GM21717 (cell line): Measurements from ENCODE around the gene MAD1L1.

ENCODE experiments used
- ATAC-seq: cut with Tn5 transposase; IDR thresholded peaks from one replicate; pipeline ENCODE4 v1.9.1; 2021; ENCODE audit warnings: mild to moderate bottlenecking, moderate library complexity; ENCODE audit not compliant: unreplicated experiment

MAD1L1 gene

DNA sequence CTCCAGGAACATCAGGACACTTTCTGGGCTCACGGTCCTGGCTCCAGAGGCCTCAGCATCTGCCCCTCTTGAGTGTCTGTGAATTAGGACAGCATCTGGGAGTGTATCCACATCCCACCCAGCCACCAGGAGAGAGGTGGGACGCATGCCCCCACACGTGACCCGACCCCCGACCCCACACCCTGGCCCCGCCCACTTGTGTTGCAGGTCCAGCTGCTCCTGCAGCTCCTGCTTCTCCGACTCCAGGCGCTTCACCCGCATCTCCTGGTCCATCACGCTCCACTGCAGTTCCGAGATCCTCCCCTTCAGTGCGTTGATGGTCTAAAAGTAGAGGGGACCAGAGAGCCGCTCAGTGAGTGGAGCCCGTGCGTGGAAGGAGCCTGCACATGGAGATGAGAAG lies 13.6 kb downstream of the MAD1L1 start:
- no peak for ATAC-seq

DNA sequence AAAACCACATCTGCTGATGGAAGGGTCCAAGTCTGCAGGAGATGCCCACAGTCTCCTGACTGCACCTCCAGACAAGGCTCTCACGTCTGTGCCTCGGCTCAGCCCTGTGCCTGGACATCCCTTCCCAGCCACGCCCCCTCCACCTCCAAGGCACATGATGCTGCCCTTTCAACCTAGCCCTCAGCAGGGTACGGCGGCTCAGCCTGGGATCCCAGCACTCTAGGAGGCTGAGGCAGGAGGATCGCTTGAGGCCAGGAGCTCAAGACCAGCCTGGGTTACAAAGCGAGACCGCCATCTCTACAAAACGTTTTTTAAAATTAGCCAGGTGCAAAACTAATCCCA lies 14.3 kb downstream of the MAD1L1 start:
- ATAC-seq: no peak

DNA sequence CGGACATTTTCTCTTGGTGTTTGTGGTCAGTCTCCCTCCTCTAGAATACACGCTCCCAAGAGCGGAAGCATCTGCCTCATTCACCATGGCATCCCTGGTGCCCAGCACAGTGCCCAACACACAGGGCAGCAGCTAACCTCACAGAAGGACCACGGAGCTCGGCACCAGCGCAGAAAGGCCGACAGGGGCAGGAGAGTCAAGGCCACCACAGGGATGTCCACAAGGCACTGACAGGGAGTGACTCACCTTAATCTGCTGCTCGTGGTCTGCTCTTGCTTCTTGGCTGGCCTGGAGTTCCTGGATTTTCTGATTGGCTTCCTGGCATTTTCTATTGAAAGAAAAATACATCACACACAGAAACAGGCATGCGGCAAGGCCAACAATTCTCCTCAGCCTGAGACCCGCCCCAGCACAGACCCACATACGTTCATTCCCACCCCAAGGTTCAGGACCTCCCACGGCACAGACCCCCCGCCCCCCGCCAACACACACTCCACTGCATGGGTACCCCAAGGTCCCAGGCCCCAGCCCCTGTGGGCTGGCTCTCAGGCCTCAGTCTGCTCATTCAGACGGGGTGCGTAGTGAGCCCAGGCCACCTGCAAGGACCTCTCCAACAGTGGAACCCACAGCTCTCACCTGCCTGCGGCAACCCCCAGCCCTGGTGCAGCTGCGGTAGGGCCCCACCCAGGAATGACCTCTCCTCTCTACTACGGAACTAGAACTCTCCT lies 14.9 kb downstream of the MAD1L1 start:
- ATAC-seq: no peak

DNA sequence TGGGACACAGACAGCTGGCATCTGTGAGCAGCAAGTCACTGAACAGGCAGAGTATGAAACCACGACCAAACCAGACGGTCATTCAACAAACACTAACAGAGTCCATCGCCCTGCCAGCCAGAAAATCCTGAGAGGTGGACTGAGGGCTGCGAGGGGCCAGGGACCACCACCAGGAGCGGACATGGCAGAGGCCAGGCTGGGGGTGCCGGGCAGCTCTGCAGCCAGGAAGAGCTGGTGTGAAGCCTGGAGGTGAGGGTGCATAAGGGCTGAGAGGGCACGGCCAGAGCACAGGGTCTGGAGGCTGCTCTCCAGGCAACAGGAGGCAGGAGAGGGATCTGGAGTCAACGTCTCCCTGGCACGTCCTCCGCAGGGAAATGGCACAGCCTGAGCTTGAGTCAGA lies 15.5 kb downstream of the MAD1L1 start:
- no peak for ATAC-seq

DNA sequence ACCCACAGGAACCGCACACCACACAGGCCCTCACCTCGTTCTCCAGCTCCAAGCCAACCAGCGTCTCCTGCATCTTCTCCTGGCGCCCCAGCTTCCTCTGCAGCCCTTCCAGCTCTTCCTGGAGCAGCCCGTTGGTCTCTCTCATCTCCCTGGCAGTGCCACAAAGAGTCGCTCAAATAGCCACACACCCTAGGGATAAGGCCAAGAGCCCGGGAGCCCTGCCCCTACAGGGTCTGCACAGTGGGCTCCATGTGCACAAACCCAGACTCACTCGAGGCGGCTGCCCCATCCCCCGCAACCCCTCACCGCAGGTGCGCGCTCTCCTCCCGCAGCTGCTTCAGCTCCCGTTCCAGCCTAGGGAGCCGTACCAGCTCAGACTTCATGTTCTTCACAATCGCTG lies 16.9 kb downstream of the MAD1L1 start:
- ATAC-seq: no peak

DNA sequence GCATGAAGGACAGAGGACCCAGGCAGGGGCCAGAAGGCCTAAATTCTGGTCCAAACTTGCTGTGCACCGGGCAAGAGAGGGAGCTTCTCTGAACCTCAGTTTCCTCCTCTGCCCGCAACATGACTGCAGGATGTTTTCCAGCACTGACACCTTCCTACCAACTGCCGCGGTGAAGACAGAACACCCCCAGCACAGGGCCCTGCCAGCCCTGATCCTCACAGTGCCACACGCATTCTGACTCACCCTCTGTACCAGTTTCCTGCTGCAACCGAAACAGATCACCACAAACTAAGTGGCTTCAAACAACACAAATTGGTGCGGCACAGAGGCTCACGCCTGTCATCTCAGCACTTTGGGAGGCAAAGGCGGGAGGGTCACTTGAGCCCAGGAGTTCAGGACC lies 18.1 kb downstream of the MAD1L1 start:
- no peak for ATAC-seq

DNA sequence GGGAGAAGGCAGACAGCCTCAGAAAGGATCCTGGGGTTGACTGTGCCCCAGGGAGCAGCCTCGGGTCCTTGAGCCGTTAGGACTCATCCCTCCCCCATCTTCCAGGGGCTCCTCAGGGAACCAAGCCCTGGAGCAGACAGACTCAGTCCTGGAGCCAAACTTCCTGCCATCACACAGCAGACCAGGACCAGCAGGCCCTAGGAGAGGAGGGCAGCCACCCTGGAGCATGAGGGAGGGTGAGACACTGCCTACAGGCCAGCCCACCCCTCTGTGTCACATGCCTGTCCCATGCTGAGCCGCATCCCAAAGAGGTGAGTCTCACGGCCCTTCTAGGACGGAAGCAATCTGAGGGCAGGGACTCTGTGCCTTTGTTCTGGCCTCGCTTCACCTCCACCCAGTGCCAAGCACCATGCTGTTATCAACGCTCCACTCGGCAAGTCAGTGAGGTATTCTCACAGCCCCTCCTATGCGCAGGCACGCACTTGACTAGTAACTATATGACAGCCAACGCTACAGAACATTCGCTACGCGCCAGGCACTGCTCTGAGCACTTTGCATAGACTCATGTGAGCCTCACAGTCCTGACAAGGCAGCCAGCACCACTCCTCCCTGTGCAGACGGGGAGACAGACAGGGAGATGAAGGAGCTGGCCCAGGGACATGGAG lies 19.1 kb downstream of the MAD1L1 start:
- no peak for ATAC-seq

DNA sequence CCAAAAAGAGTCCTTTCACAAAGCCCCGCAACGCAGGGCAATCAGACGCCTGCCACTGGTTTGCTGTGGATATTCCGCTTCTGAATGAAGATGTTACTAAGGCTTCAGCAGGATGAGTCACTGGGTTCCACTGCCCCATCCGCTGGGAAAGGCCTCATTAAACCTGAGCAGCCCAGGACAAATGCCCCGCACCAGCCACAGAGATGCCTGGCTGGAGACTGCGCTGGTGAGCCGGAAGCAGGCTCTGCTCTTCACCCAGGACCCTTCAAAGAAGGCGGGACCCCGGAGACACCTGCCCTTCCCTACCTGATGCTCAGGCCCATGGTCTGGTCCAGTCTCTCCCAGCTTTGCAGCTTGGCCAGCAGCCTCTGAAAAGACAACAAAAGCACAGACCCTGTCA lies 19.8 kb downstream of the MAD1L1 start:
- ATAC-seq: no peak

DNA sequence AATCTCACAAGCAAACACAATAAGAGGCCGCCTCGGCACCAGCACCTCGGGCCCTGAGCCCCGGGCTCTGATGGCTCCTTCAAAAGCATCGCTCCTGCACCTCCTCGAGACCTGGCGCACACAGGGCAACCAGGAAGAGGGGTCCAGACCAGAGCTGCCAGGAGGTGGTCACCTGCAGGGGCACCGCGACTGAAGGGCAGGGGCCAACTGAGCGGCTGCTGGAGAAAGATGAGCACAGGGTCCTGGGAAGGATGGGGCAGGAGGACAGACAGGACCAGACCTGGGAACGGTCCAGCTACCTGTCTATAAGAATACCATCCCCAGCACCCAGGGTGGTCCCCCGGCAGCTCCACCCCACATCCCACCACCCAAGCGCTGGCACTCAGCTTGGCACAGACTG lies 20.8 kb downstream of the MAD1L1 start:
- ATAC-seq: no peak

DNA sequence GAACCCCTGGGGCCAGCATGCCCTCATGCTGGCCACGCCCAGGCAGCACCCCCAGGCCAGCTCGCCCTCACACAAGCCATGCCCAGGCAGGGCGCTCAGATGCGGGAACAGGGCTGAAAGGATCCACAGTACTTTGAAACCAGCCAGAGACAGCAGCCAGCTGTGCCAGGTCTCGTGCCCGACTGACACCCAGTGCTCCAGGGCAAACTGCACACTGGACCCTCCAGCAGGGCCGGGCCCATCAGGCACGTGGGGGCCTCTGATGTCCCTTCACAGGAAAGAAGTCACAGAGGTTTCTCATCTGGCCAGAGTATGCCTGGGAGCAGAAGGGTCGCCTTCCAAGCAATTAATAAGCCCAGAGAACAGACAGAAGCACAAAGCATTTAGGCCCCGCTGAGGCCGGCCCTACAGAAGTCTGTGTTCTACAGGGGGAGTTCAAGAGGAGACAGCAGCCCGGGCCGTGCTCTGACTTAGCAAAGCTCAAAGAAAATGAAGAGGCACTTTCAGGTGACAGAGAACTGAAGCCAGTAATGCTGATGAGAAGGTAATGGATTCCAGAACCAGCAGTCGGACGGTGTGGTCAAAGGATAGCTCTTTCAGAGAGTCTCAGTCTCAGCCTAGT lies 21.4 kb downstream of the MAD1L1 start:
- no peak for ATAC-seq

DNA sequence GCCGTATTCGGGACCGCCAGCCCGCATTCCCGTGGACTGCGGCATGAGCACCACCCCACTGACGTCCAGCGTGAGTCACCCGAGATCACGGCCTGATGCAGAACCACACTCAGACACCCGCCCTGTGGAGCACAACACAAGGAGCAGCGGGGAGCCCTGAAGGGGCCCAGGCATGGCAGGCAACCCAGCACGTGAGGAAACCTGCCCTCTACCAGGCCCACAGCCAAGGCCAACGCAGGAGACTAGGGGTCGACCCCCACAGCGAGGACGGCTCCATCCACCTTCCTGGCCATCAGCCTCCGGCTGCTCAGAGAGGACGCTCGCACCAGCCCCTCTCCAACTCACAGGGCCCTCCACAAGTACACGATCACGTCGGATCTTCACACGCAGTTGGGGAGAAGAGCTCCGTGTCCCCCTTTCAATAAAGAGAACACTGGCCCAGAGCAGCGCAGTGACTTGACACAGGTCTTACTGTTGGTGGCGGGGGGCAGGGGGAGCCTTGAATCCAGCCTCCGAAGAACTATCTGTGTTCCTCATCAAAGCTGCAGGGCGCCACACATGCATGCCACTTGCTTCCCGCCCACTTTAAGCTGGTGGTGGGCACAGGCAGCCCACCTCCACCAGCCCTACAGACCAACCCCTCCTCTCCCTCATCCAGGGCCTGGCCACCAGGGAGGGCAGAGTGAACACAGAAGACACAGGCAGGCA lies 22.0 kb downstream of the MAD1L1 start:
- ATAC-seq: no peak

DNA sequence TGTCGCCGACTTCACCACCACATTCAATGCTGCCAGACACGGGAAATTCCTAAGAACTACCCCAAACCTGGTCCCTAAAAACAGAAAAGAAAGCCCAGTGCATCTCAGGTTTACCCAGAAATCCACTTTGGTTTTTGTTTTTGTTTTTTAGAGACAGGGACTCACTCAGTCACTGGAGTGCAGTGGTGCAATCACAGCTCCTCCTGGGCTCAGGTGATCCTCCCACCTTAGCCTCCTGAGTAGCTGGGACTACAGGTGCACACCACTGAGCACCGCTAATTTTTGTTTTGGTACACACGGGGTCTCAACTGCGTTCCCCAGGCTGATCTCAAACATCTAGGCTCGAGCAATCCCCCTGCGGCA lies 22.8 kb downstream of the MAD1L1 start:
- ATAC-seq: no peak

DNA sequence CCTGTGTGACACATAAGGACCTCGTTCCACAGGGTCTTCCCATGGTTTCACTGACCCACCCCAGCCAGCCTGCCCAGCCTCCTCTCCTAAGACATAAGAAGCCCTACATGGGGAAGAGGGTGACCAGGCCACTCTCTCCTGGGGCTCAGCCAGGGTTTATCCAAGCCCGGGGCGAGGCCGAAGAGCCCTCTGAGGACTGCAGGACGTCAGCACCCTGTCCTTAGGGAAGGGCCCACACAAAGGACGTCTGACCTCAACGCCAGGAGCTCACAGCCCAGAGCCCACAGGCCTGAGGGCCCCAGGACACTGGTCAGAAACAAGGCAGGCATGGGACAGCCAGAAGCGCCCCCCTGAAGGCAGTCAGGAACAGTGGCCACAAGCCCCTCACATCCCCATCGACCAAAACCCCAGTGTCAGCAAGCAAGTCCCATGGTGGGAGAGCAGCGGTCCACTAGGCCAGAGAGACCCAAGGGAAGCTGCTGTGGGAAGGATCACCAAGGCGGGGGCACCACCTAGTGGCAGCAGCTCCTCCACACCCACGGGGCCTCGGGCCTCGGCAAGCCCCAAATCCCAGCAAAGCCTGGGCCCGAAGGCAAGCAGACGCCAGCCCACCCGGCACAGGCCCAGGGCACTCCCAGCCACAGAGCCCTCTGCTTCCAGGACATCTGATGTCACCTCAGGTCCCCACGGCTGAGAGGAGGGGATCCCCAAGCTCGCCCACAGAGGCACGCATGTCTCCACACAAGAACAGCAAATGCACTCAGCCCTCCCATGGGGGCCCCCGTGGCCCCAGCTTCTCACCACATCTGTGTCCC lies 23.4 kb downstream of the MAD1L1 start:
- ATAC-seq: peak; percentile 50

DNA sequence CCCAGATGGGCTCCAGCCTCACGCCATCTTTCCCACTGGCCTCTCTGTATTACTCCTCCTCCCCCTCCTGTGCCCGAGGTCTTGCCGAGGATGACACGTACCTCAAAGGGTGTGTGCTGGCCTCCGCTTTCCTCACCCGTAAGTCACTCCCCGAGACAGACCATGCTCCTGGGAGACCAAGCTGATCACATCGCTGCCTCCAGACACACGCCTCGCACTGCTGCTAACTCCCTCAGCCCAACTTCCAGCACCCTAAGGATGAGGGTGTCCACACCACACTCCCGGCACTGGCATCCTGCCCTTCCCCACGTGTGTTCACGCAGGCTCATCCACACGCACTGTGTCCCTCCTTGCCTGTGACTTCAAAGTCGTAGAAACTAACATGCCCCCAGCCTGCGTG lies 24.0 kb downstream of the MAD1L1 start:
- no peak for ATAC-seq

DNA sequence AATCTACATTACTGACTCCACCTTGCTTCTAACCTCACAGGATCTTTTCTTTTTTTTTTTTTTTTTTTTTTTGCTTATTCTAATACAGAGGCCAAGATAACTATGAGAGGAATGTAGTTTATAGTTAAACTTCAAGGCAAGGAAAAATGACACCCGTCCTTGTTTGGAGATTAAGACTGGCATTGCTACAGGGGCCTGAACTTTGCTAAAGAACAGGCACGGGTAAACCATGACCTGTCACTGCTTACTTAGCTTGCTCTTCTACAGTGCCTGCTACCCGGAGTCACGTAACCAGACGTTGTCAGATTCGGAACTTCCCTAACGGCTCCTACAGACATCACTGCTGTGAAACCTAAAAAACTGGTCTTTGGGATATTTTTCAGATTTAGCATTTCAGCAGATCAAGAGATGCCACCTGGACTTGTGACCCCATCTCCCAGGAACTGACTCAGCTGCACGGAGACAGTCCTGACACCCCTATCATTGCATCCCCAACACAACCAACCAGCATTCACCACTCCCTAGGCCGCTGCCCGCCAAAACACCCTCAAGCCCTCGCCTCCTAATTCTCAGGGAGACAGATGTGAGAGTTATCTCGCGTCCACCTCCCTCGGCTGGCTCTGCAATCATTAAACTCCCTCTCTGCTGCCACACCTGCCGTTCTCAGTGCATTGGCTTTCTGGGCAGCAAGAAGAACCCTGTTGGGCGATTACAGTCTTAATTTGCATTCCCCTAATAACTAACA lies 27.5 kb downstream of the MAD1L1 start:
- ATAC-seq: no peak

DNA sequence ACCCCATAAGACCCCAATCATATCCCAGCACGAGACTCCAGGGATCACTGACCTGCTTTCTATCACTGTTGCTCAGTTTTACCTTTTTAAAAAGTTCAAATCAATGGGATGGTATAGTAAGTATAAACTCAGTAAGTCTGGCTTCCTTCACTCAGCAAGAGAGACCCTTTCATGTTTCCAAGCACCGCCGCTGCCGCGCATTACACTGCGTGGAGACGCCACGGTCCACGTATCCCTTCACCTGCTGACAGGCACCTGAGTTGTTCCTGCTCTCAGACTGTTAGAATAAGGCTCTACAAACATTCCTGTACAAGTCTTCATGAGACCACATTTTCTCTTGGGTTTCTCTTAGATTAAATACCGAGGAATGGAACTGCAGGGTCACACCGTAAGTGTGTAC lies 28.3 kb downstream of the MAD1L1 start:
- no peak for ATAC-seq

DNA sequence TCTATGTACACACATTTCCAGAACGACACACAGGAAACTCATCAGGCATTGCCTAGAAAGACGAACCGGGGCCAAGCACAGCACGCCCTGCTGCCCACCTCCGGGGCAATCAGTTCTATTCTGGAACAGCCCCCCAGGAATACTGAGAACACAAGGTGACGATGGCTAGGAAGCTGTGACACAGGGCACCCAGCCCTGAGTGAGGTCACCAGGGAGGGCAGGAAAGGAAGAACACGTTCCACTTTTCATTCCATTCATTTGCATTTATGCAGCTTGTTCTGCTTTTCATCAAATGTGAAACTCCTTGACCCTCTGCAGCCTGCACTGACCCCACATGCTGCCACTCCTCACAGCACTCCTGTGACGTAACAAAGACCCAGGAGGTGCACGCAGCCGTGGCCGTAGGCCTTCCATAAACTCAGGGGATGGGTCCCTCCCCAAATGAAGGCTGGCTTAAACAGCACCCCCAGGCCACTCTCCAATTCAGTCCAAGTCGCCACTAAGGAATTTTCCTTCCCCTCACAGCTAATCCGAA lies 28.9 kb downstream of the MAD1L1 start:
- no peak for ATAC-seq

DNA sequence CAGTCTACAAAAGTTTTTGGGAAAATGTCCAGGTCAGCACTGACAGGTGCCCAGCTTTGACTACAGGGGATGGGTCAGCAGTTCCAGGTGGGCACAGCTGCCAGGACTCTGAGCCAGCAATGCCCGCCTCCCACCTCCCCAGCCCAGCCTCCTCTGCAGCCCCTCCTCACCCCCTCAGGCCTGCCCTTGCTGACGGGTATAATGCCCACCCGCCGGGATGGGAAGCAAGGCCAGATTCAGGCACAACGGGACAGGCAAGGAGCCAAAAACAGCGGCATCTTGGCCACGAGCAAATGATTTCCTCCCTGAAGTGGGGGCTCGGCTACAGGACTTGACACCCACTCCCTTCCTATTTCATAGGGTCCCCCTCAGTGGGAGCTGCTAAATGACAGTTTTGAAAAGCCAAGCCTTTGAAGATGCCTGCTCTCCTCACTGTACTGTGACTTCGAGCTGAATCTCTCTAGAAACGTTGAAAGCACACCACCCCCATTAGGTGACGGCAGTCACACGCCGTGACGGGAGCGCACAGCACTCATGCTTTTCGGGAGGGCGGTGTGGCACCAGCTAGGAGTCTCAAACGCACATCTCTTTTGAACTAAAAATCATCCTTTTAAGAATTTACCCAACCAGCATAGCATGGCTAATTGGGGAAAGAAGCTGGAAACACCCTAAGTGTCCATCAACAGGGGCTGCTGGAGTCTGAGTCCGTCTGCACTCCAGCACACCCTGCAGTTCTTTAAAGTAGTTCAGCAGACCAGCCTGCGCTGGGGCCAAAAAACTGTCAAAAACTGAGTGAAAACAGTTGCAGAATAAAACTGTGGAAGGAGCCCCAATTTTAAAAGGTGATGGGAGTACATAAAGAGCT lies 29.6 kb downstream of the MAD1L1 start:
- ATAC-seq: no peak

DNA sequence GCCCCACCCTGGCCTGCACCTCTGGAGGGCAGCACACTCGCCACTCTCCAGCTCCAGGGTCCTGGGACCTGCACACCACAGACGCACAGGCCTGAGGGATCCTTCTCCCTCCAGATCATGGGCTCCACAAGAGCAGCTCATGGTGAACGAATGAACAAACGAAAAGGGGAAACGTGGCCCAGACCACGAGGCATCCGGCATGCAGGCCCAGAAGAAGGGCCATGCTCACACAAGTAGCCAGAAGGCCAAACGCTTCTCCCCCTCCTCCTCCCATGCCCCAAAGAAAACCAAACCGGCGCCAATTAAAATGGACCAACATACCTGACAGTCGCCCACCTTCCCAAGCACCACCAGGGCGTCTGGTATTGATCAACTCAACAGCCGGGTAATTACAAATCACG lies 30.4 kb downstream of the MAD1L1 start:
- ATAC-seq: no peak
